Right lung (tissue), 5 donors: Measurements from ENCODE around the gene THUMPD2. TPM values are rescaled to one million over a fixed set of nuclear protein-coding genes. Genes with fewer than 3 reads are reported as not detected.
"Not testable (repeated sequence)": the region's sequence is repeated elsewhere in the genome, so short reads cannot be mapped to it uniquely, and the experiment has no call there.

ENCODE experiments used
- DNase-seq, 2 donors: peaks; one replicate each; pipeline ENCODE4 v3.0.0-alpha.2; 2013
- polyA plus RNA-seq, 5 donors: library from polyadenylated mRNA; unstranded; fragments of 120-200 nt; gene quantifications; one replicate each; pipeline versions ENCODE4 v1.2.1 to v1.2.3, GENCODE V29; 2013; ENCODE audit warnings: inconsistent platforms in 1 of 5, low replicate concordance in 1 of 5; ENCODE audit not compliant: insufficient read length in 5 of 5, insufficient read depth in 1 of 5

The THUMPD2 gene
- polyA plus RNA-seq, 5 donors = 26.0 to 38.1 (median 30.3) TPM

DNA sequence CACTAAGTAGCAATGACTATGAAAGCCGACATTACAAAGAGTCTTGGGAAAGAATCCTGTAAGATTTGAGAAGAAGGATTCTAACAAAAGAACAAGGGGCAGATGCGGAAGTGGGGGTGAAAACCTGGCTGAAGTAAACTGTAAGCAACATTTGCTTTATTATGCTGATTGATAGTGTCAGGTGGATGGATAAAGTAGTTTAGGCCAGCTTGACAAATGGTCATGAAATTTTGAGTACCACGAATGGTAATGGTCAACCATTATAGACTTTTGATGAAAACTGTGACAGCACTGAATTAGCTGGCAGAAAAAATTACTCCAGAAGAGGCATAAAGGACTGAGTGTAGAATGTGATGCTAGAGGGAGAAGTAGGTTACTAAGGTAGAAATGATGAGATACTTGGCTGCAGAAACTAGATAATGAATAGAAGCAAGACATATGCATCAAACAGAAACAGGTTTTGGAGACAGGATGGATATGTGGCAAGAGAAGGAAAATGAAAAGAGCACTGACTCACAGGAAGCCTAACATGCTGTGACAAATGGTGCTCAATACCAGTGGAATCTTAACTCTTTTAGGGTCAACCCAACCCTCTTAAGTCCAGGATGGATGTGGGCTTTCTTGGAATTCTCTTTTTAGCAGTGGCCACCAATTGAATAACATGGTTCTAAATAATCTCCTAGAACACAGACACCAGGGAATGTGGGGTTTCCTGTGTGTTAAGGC is 6.8 kb downstream of the THUMPD2 start:
- DNase-seq = no peak

- DNase-seq = no peak
These were observed 16.6 kb downstream of the THUMPD2 start for GRCh38 chr2:39762448-39762847.

GRCh38 chr2:39757156-39757555 is 21.9 kb downstream of the THUMPD2 start:
- no peak for DNase-seq

- DNase-seq = no peak
These were observed 23.6 kb downstream of the THUMPD2 start for GRCh38 chr2:39755466-39755865.

GRCh38 chr2:39743269-39743776 is 35.7 kb downstream of the THUMPD2 start:
- DNase-seq = no peak

- DNase-seq = no peak
These were observed 37.2 kb downstream of the THUMPD2 start for GRCh38 chr2:39741871-39742270.

- no peak for DNase-seq
These were observed 39.7 kb downstream of the THUMPD2 start for GRCh38 chr2:39739386-39739785.

DNA sequence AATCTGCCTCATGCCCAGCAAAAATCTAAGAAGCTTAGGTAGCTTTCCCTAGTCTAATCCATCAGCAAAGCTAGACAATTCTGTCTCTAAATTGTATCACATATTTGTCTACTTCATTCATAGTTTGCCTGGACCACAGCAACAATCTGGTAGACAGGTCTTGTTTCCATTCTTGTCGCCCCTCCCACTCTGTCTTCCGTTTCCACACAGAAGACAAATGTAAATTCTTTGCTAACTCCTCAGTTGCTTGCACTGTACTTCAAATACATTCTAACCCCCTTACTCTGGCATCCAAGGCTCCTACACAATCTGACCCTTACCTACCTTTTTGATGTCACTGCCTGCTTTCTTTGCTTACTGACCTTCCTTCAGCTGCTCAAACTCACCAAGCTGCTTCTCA is 40.1 kb downstream of the THUMPD2 start:
- DNase-seq = no peak

DNA sequence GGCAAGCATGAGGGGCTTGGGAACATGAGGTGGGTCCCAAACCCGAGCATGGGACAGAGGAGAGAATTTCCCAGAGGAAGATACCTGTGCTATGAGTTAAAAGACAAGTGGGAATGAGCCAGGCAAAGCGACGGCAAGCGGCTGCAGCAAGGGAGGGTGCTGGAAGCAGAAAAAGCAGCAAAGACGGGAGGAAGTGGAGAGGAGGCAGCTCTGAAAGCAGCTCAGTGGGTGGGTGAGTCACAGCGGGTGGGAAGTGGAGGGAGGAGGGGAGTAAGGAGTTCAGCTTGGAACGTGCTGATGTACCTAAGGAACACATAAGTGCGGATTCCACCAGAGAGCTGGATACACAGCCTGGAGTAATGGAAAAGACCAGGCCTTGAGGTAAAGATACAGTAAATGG is 41.4 kb downstream of the THUMPD2 start:
- DNase-seq = no peak

- DNase-seq = peak; percentile 8 to 14
These were observed 42.4 kb downstream of the THUMPD2 start for GRCh38 chr2:39736640-39737039.

DNA sequence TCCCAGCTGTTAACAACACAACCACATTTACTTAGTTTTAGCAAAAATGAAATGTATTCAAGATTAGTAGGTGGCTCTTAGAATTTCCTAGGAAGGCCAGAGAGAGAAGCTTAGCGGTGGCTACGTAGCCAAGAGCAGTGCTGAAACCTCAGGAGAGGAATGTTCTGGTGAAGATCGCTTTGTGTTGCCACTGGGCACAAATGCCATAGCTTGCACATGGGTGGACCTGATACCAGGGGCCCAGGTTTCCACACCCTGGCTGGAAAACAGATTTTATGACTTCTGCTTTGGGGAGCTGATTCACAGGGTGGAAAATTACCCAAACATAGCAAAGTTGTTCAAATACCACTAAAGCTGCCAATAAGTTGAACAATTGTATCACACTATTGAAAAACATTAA is 43.4 kb downstream of the THUMPD2 start:
- DNase-seq = no peak

DNA sequence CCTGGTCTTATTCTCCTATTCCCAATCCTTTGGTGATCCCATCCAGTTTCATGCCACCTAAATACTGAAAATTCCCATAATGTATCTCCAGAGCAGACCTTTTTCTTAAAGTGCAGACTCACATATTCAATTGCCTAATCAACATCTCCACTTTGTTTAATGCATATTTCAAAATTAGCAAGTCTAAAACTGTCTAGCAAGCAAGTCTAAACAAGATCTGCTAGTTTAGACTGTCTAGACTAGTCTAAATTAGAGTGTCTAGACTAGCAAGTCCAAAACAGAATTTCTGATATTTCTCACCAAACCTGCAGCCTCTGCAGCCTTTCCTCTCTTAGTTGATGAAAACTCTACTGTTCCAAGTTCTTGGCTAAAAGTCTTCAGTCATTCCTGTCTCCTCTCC is 44.6 kb downstream of the THUMPD2 start:
- no peak for DNase-seq

- no peak for DNase-seq
These were observed 45.9 kb downstream of the THUMPD2 start for GRCh38 chr2:39733070-39733674.

DNA sequence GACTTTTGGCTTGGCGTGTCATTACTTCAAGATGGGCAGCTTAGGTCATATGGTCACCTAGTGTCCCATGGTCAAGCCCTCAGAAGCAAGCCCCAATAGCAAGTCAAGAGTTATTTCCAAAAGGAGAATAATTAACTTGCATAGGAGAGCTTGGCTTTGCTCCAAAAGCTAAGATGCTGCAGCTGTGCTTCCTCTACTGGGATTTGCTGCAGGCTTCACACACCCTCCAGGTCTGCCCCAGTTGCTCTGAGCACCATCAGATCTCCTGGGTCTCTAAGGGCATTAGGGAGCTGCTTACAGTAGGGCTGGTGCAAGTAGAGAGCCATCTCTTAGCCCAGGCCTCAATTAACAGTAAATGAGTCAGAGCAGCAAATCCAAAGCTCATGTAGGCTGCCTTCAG is 46.6 kb downstream of the THUMPD2 start:
- DNase-seq = peak; percentile 23 to 24

DNA sequence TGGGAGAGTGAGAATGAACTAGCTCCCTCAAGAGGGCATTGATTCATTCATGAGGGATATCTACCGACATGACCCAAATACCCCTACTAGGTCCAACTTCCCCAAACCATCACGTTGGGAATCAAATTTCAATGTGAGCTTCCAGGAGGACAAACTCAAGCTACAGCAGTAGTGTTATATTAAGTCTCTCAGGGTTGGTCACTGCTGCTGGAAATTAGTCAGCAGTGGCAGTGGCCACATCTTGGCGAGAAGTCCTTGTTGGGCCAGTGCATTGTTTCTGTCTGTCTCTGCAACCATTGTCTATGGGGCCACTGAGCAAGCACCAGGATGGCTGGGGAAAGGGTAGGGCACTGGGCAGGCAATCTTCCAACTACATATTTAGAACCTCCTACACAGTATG is 47.5 kb downstream of the THUMPD2 start:
- DNase-seq = no peak

GRCh38 chr2:39730685-39731302 is 48.3 kb downstream of the THUMPD2 start:
- no peak for DNase-seq

- no peak for DNase-seq
These were observed 48.8 kb downstream of the THUMPD2 start for GRCh38 chr2:39730276-39730675.

- no peak for DNase-seq
These were observed 50.1 kb downstream of the THUMPD2 start for GRCh38 chr2:39728941-39729351.

- DNase-seq = not testable (repeated sequence)
These were observed 51.0 kb downstream of the THUMPD2 start for GRCh38 chr2:39728085-39728484.

DNA sequence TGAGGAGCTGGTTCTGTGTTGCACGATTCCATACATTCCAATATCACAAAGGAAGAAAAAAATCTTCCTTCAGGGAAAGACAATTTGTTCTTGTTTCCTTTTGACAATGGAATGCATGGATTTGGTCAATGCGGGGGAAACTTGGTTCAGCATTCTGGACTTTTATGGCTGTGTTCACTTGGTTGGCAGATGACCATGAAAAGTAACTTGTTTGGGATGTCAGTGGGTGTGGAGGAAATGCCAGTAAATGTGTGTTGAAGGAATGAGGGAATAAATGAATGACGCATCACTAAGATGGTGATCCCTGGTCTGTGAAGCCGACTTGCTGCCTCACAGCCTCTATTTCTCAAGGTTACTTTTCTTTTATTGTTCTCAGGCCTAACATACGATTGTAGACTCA is 53.7 kb downstream of the THUMPD2 start:
- no peak for DNase-seq

DNA sequence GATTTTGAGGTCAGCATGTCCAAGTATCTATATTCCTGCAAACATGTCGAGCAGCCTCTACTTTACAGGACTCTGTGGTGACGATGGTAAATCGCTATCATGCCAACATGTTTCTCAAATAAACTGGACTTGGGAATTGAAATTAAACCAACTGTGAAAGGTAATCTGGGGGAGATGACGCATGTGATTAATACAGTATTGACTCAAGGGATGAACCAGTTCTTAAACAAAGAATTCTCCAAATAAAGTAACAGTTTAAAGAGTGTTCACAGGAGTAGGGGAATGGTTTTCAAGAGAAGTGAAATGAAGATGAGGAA is 54.3 kb downstream of the THUMPD2 start:
- no peak for DNase-seq

- no peak for DNase-seq
These were observed 54.9 kb downstream of the THUMPD2 start for GRCh38 chr2:39723946-39724827.
